HG03139 (cell line): ENCODE data around the gene ZNF628.

ENCODE experiments used
- ATAC-seq: cut with Tn5 transposase; IDR thresholded peaks from one replicate; pipeline ENCODE4 v1.9.1; 2021; ENCODE audit not compliant: unreplicated experiment

ZNF628 gene

DNA sequence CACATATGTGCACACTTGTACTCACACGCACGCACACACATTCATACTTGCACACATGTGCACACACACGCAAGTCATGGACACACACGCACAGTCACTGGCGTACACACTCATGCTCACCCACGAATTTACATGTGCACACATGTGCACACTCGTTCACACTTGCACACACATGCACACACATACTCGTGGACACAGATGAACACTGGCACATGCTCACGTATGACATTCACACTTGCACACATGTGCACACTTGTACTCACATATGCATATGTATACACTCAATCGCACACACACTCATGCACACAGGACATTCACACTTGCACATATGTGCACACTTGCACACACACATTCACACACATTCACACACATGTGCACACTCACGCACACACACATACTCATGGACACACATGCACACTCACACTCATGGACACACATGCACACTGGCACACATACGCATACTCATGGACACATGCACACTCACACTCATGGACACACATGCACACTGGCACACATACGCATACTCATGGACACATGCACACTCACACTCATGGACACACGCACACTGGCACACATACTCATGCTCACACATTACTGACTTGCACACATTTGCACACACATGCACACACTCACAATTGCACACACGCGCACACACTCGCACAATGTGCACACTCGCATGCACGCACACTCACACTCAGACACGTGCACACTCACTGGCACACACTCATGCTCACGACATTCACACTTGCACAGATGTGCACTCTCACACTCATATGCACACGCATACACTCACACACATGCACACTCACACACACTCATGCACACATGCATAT, 51.0 kb downstream of the ZNF628 start:
- ATAC-seq = no peak

- no peak for ATAC-seq
Measured at GRCh38 chr19:55528030-55528803, 51.8 kb downstream of the ZNF628 start.

DNA sequence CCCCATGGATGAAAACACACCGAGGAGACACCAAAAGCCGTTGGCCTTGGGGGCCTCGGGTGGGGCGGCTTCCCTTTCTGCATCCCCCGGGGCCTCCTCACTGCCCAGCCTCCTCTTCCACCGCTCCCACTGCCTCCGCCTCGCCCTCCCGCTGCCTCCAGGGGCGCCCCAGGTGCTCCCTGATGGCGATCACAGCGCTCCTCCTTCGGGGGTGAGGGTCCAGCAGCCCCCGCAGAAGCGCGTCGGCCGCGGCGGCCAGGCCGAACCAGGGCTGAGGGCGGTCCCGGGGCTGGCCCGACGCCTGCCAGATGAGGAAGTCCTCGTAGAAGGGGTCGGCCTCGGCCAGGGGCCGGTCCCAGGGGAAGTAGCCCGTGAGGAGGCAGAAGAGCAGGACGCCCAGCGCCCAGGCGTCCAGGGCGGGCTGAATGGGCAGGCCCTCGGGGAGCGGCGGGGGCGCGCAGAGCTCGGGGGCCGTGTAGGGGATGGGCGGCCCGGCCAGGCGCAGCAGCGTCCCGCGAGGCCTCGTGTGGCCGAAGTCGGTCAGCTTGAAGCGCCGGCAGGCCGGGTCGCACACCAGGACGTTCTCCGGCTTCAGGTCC, 53.3 kb downstream of the ZNF628 start:
- ATAC-seq = no peak

GRCh38 chr19:55530996-55531395, 54.6 kb downstream of the ZNF628 start:
- ATAC-seq = no peak
